ENCODE measurements around the gene USP17L28. TPM values are rescaled to one million over a fixed set of nuclear protein-coding genes. Genes with fewer than 3 reads are reported as not detected.
"Not testable (repeated sequence)": the region's sequence is repeated elsewhere in the genome, so short reads cannot be mapped to it uniquely, and the experiment has no call there.

USP17L28 gene, protein sequence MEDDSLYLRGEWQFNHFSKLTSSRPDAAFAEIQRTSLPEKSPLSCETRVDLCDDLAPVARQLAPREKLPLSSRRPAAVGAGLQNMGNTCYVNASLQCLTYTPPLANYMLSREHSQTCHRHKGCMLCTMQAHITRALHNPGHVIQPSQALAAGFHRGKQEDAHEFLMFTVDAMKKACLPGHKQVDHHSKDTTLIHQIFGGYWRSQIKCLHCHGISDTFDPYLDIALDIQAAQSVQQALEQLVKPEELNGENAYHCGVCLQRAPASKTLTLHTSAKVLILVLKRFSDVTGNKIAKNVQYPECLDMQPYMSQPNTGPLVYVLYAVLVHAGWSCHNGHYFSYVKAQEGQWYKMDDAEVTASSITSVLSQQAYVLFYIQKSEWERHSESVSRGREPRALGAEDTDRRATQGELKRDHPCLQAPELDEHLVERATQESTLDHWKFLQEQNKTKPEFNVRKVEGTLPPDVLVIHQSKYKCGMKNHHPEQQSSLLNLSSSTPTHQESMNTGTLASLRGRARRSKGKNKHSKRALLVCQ
- polyA plus RNA-seq: not detected

DNA sequence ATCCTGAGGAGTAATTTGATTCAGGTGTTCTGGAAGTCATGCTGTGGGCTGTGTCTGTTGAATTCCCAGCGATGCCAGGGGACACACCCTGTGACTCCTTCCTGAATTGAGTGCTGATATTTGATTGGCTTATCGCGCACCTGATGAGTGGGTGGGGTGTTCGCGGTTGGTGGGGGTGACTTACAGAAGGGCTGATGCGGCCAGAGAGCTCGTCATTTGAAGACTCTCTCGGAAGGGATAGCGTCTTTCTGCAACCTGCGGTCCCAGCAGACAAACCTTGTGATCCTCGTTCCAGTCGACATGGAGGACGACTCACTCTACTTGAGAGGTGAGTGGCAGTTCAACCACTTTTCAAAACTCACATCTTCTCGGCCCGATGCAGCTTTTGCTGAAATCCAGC is at the start of gene USP17L28:
Gene USP17L28, plus strand, starts transcription at position 301 of the 400 bp plus-strand sequence. Its CDS starts 0 bp downstream, at position 301.
- not testable (repeated sequence) for H3K27ac Mint-ChIP-seq; H3K4me1 Mint-ChIP-seq; H3K4me3 Mint-ChIP-seq; H3K36me3 Mint-ChIP-seq; H3K9me3 Mint-ChIP-seq; H3K27me3 Mint-ChIP-seq (ENCODE audit: low read depth in 3 of 3); DNase-seq

DNA sequence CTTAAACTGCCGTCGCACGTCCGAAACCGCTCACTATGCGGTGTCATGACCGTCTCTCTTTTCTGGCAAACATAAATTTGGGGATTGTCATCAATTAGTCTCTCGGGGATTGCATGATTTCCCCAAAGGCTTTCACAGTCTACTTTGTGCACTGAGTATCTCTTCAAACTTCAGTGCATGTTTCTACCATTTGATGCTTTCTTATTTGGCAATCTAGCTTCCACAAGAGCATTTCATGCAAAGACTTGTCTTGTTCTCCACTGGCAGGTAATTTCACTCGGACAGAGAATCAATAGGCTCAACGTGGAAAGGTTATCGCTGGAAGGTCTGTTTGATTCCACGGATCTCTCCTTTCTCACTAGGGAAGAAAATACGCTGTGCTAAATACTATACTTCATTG is 24.5 kb upstream of the USP17L28 start:
- not testable (repeated sequence) for H3K27ac Mint-ChIP-seq; H3K36me3 Mint-ChIP-seq; H3K27me3 Mint-ChIP-seq (ENCODE audit: low read depth in 3 of 3); H3K4me1 Mint-ChIP-seq; H3K4me3 Mint-ChIP-seq; H3K9me3 Mint-ChIP-seq
- peak in 1 of 3 donors; percentile 0 for DNase-seq

DNA sequence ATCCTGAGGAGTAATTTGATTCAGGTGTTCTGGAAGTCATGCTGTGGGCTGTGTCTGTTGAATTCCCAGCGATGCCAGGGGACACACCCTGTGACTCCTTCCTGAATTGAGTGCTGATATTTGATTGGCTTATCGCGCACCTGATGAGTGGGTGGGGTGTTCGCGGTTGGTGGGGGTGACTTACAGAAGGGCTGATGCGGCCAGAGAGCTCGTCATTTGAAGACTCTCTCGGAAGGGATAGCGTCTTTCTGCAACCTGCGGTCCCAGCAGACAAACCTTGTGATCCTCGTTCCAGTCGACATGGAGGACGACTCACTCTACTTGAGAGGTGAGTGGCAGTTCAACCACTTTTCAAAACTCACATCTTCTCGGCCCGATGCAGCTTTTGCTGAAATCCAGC is 23.8 kb upstream of the USP17L28 start, which contains the start of gene USP17L24:
Gene USP17L24, plus strand, starts transcription at position 301 of the 400 bp plus-strand sequence. Its CDS starts 0 bp downstream, at position 301.
- not testable (repeated sequence) for H3K4me1 Mint-ChIP-seq; H3K9me3 Mint-ChIP-seq; H3K27me3 Mint-ChIP-seq (ENCODE audit: low read depth in 3 of 3); H3K27ac Mint-ChIP-seq; H3K4me3 Mint-ChIP-seq; H3K36me3 Mint-ChIP-seq; DNase-seq

DNA sequence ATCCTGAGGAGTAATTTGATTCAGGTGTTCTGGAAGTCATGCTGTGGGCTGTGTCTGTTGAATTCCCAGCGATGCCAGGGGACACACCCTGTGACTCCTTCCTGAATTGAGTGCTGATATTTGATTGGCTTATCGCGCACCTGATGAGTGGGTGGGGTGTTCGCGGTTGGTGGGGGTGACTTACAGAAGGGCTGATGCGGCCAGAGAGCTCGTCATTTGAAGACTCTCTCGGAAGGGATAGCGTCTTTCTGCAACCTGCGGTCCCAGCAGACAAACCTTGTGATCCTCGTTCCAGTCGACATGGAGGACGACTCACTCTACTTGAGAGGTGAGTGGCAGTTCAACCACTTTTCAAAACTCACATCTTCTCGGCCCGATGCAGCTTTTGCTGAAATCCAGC is 19.1 kb upstream of the USP17L28 start, which contains the start of gene USP17L25:
Gene USP17L25, plus strand, starts transcription at position 301 of the 400 bp plus-strand sequence. Its CDS starts 0 bp downstream, at position 301.
- not testable (repeated sequence) for H3K4me1 Mint-ChIP-seq; DNase-seq; H3K27ac Mint-ChIP-seq; H3K4me3 Mint-ChIP-seq; H3K36me3 Mint-ChIP-seq; H3K9me3 Mint-ChIP-seq; H3K27me3 Mint-ChIP-seq (ENCODE audit: low read depth in 3 of 3)

DNA sequence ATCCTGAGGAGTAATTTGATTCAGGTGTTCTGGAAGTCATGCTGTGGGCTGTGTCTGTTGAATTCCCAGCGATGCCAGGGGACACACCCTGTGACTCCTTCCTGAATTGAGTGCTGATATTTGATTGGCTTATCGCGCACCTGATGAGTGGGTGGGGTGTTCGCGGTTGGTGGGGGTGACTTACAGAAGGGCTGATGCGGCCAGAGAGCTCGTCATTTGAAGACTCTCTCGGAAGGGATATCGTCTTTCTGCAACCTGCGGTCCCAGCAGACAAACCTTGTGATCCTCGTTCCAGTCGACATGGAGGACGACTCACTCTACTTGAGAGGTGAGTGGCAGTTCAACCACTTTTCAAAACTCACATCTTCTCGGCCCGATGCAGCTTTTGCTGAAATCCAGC is 14.3 kb upstream of the USP17L28 start, which contains the start of gene USP17L26:
Gene USP17L26, plus strand, starts transcription at position 301 of the 400 bp plus-strand sequence. Its CDS starts 0 bp downstream, at position 301.
- not testable (repeated sequence) for H3K4me3 Mint-ChIP-seq; H3K27me3 Mint-ChIP-seq (ENCODE audit: low read depth in 3 of 3); H3K36me3 Mint-ChIP-seq; H3K27ac Mint-ChIP-seq; H3K9me3 Mint-ChIP-seq; H3K4me1 Mint-ChIP-seq; DNase-seq

DNA sequence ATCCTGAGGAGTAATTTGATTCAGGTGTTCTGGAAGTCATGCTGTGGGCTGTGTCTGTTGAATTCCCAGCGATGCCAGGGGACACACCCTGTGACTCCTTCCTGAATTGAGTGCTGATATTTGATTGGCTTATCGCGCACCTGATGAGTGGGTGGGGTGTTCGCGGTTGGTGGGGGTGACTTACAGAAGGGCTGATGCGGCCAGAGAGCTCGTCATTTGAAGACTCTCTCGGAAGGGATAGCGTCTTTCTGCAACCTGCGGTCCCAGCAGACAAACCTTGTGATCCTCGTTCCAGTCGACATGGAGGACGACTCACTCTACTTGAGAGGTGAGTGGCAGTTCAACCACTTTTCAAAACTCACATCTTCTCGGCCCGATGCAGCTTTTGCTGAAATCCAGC is 9.6 kb upstream of the USP17L28 start, which contains the start of gene USP17L5:
Gene USP17L5, plus strand, starts transcription at position 301 of the 400 bp plus-strand sequence. Its CDS starts 0 bp downstream, at position 301.
- H3K36me3 Mint-ChIP-seq; H3K4me1 Mint-ChIP-seq; H3K27ac Mint-ChIP-seq; DNase-seq; H3K4me3 Mint-ChIP-seq; H3K9me3 Mint-ChIP-seq; H3K27me3 Mint-ChIP-seq (ENCODE audit: low read depth in 3 of 3): not testable (repeated sequence)

DNA sequence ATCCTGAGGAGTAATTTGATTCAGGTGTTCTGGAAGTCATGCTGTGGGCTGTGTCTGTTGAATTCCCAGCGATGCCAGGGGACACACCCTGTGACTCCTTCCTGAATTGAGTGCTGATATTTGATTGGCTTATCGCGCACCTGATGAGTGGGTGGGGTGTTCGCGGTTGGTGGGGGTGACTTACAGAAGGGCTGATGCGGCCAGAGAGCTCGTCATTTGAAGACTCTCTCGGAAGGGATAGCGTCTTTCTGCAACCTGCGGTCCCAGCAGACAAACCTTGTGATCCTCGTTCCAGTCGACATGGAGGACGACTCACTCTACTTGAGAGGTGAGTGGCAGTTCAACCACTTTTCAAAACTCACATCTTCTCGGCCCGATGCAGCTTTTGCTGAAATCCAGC is 4.8 kb upstream of the USP17L28 start, which contains the start of gene USP17L27:
Gene USP17L27, plus strand, starts transcription at position 301 of the 400 bp plus-strand sequence. Its CDS starts 0 bp downstream, at position 301.
- DNase-seq; H3K27ac Mint-ChIP-seq; H3K9me3 Mint-ChIP-seq; H3K36me3 Mint-ChIP-seq; H3K4me1 Mint-ChIP-seq; H3K27me3 Mint-ChIP-seq (ENCODE audit: low read depth in 3 of 3); H3K4me3 Mint-ChIP-seq: not testable (repeated sequence)

DNA sequence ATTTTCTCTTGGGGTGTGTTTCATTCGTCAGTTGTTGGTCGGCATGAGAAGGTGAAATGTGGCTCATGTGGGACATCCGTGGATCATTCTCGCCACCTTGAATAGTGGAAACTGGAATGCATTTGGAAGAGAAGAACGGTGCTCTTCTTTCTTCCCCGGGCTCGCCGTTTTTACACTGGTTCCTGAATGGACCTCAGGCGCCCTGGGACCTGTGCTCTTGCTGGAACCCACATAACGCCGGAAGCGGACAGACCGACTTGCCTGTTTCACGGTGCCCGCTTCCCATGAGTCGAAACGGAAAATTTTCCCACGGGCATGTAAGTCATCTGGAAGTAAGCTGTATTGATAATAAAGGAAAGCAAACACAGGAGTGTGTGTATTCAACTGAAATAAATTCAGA is 2.2 kb downstream of the USP17L28 start:
- H3K27me3 Mint-ChIP-seq (ENCODE audit: low read depth in 3 of 3); DNase-seq; H3K36me3 Mint-ChIP-seq; H3K4me1 Mint-ChIP-seq; H3K27ac Mint-ChIP-seq; H3K9me3 Mint-ChIP-seq; H3K4me3 Mint-ChIP-seq: not testable (repeated sequence)

DNA sequence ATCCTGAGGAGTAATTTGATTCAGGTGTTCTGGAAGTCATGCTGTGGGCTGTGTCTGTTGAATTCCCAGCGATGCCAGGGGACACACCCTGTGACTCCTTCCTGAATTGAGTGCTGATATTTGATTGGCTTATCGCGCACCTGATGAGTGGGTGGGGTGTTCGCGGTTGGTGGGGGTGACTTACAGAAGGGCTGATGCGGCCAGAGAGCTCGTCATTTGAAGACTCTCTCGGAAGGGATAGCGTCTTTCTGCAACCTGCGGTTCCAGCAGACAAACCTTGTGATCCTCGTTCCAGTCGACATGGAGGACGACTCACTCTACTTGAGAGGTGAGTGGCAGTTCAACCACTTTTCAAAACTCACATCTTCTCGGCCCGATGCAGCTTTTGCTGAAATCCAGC is 4.6 kb downstream of the USP17L28 start, which contains the start of gene USP17L29:
Gene USP17L29, plus strand, starts transcription at position 301 of the 400 bp plus-strand sequence. Its CDS starts 0 bp downstream, at position 301.
- not testable (repeated sequence) for DNase-seq; H3K4me1 Mint-ChIP-seq; H3K9me3 Mint-ChIP-seq; H3K27ac Mint-ChIP-seq; H3K27me3 Mint-ChIP-seq (ENCODE audit: low read depth in 3 of 3); H3K36me3 Mint-ChIP-seq; H3K4me3 Mint-ChIP-seq

DNA sequence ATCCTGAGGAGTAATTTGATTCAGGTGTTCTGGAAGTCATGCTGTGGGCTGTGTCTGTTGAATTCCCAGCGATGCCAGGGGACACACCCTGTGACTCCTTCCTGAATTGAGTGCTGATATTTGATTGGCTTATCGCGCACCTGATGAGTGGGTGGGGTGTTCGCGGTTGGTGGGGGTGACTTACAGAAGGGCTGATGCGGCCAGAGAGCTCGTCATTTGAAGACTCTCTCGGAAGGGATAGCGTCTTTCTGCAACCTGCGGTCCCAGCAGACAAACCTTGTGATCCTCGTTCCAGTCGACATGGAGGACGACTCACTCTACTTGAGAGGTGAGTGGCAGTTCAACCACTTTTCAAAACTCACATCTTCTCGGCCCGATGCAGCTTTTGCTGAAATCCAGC is 14.1 kb downstream of the USP17L28 start, which contains the start of gene USP17L30:
Gene USP17L30, plus strand, starts transcription at position 301 of the 400 bp plus-strand sequence. Its CDS starts 0 bp downstream, at position 301.
- H3K4me3 Mint-ChIP-seq; H3K4me1 Mint-ChIP-seq; H3K27ac Mint-ChIP-seq; H3K9me3 Mint-ChIP-seq; H3K36me3 Mint-ChIP-seq; DNase-seq; H3K27me3 Mint-ChIP-seq (ENCODE audit: low read depth in 3 of 3): not testable (repeated sequence)

DNA sequence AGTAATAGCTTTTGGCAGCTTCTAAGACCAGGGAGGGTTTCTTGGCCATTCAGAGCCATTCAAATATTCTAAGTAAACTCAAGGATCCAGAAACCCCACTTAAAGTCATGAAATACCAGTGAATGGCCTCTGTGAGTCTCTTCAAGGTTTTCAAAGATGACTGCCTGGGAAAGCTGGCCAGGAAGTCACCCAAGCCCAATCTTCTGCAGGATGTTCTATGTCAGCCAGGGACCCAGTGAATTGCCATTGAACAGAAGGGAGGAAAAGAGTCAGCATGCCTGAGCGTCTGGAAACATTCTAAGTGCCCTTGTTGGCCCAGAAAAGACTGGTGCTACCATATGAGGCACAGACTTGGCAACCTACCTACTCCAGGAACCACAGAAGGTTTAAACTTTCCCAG is 31.2 kb downstream of the USP17L28 start:
- not testable (repeated sequence) for H3K27ac Mint-ChIP-seq; H3K27me3 Mint-ChIP-seq (ENCODE audit: low read depth in 3 of 3); H3K4me1 Mint-ChIP-seq; DNase-seq; H3K9me3 Mint-ChIP-seq; H3K4me3 Mint-ChIP-seq; H3K36me3 Mint-ChIP-seq

DNA sequence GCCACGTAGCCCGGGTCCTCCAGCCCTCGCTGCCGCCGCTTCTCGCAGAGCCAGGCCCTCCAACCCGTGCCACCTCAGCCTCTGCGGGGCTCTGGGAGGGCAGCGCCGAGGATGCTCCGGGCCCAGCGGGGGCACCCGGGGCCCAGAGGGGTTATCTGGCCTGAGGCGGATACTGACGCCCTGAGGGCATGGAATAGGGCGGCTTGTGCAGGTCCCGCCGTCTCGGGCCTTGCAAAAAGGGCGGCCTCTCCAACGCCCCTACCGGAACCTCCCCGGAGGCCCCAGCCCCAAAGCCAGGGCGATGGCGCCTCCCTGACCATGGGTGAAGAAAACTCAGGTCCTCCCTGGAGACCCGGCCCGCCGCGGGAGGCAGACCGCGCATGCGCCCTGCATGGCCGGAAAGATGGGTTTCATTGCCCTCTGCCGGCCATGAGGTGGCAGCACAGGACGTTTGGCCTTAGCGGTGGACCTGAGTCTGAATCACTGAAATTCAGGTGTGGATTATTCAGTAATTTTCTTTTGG is 32.4 kb downstream of the USP17L28 start:
- peak; percentile 38 to 50 (median 47) for DNase-seq
- H3K4me1 Mint-ChIP-seq; H3K27me3 Mint-ChIP-seq (ENCODE audit: low read depth in 3 of 3); H3K9me3 Mint-ChIP-seq; H3K27ac Mint-ChIP-seq; H3K36me3 Mint-ChIP-seq: not testable (repeated sequence)
- peak overlapping the region; percentile 7 to 29 (median 27) for H3K4me3 Mint-ChIP-seq

DNA sequence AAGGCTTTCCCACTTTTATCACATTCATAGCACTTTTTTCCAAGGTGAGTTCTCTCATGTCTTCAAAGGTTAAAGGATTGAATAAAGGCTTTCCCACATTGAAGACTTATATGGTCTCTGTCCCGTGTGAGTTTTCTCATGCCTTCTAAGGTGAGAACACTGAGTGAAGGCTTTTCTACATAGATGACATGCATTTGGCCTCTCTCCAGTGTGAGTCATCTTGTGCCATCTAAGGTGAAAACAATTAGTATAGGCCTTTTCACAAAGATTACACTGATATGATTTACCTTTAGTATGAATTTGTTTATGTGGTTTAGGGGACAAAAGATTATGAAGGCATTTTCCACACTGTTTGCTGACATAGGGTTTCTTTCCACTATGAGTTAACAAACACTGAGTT is 35.4 kb downstream of the USP17L28 start:
- Mint-ChIP-seq H3K4me3 (no peak overlapping the region), H3K36me3 (no peaks in the 10 kb centered on the region), H3K9me3 (no peaks in the 10 kb centered on the region), H3K27me3 (ENCODE audit: low read depth in 3 of 3) (peaks cover 0 to 4% (median 2%) of the 10 kb centered on the region in 3 donors), H3K4me1 (no peaks in the 10 kb centered on the region), H3K27ac (no peak overlapping the region)
- DNase-seq: no peak

DNA sequence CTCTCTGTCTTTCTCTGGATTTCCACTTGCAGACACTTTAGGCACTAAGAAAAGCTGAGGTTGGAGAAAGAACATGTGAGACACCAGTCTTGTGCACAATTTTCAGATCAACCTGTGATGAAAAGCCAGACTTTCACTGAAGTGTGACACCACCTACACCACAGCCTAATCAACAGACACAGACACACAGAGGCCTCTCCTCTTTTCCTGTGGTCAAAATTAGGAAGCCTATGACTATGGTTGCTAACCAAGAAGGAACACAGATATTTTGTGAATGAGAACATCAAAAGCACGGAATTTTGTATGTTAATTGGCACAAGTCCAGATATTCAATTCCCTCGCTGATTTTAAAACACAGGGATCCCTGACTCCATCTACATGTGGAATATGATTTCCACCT is 40.3 kb downstream of the USP17L28 start:
- not testable (repeated sequence) for H3K4me3 Mint-ChIP-seq; H3K4me1 Mint-ChIP-seq; H3K27ac Mint-ChIP-seq; H3K9me3 Mint-ChIP-seq; DNase-seq; H3K36me3 Mint-ChIP-seq; H3K27me3 Mint-ChIP-seq (ENCODE audit: low read depth in 3 of 3)
